Ovary (tissue), 9 donors: ENCODE measurements around the gene SLC9A1. TPM values are rescaled to one million over a fixed set of nuclear protein-coding genes. Genes with fewer than 3 reads are reported as not detected.

Experiments used
- DNase-seq, 5 donors: peaks; one replicate each; pipeline ENCODE4 v3.0.0-alpha.2; 2019 to 2020
- H3K27ac ChIP-seq, 2 donors: fragments of 200-600 bp; one replicate each; pipeline versions ENCODE4 v1.5.1 to v1.8.0; 2019 to 2022
- H3K27me3 ChIP-seq: fragments of 200-600 bp; one replicate; pipeline ENCODE4 v1.8.0; 2022
- H3K36me3 ChIP-seq: fragments of 200-600 bp; sonication (generic); one replicate; pipeline ENCODE4 v1.5.1; 2019
- H3K4me1 ChIP-seq: one replicate; pipeline ENCODE4 v1.8.1; 2013; ENCODE audit warnings: mild to moderate bottlenecking, moderate library complexity; ENCODE audit not compliant: insufficient read depth
- H3K4me3 ChIP-seq: fragments of 200-600 bp; sonication (generic); one replicate; pipeline ENCODE4 v1.5.1; 2017
- H3K9me3 ChIP-seq, 2 donors: fragments of 200-600 bp in 1 of 2; sonication (generic) in 1 of 2; one replicate each; pipeline versions ENCODE4 v1.5.1 to v1.8.1; 2013 to 2019; ENCODE audit warnings: mild to moderate bottlenecking in 1 of 2, moderate library complexity in 1 of 2
- CTCF ChIP-seq, 3 donors: fragments of 450-650 bp in 2 of 3; fragments of 200-600 bp in 1 of 3; IDR thresholded peaks; one replicate each; pipeline versions ENCODE4 v1.5.1 to v1.8.0; 2016 to 2022; ENCODE audit warnings: antibody characterized with exemption in 3 of 3, mild to moderate bottlenecking in 1 of 3
- EP300 ChIP-seq: sonication (generic); formaldehyde crosslinking; IDR thresholded peaks from one replicate; pipeline ENCODE4 v1.6.1; 2017; ENCODE audit warnings: antibody characterized with exemption
- POLR2A ChIP-seq: fragments of 450-650 bp; IDR thresholded peaks from one replicate; pipeline ENCODE4 v1.6.1; 2017; ENCODE audit warnings: antibody characterized with exemption, mild to moderate bottlenecking, moderate library complexity
- WGBS, 3 donors: extraction: QIAGEN DNeasy Blood & Tissue Kit in 1 of 3; methylation state at CpG; one replicate each; pipeline versions ENCODE4 v1.1.5 to v1.1.7; 2013 to 2017; 5-methylcytosine and 5-hydroxymethylcytosine counted together
- intact Hi-C, 4 donors: fragments of 100-400 bp; cut with DNase I; formaldehyde crosslinking; loops; one replicate each; pipeline versions ENCODE4 v1.11.0 to v1.15.1; 2022 to 2023
- polyA plus RNA-seq, 2 donors: library from polyadenylated mRNA; stranded (reverse); fragments of 200-250 nt in 1 of 2; fragments of 350-450 nt in 1 of 2; fragmentation: Illumina TruSeq in 1 of 2; extraction: RNeasy Lipid Tissue Mini Kit (QIAGEN cat#74804) in 1 of 2; gene quantifications; one replicate each; pipeline ENCODE4 v1.2.3, GENCODE V29; 2013 to 2014
- total RNA-seq, 7 donors: library from RNA; depleted of rRNA in 2 of 7; stranded (reverse); fragments of >200 nt in 2 of 7; fragmentation: NEBNext Ultra II Directional in 3 of 7; extraction: Animal tissue kit (Norgen Biotek cat#: 25700) in 3 of 7; gene quantifications; one replicate each; pipeline versions ENCODE4 v1.1.0 to v1.2.4, GENCODE V29; 2016 to 2023
- donor health status: DM: no; HTN: no; CAD: no; lungs with moderate emphysema.
- donor health status: DM: no; HTN: no; CAD: no.
- donor health status: Bipolar disorder and iron deficiency.
- donor health status: DM: yes; HTN: yes; CAD: no.
- donor health status: DM: no; HTN: no; CAD: no.
- donor health status: DM: yes; HTN: yes; CAD: no.

Gene SLC9A1
- total and polyA plus RNA-seq, 9 donors, result 8.6 to 33.7 (median 14.8) TPM

- intact Hi-C loops, result loop anchor here in 3 of 4 donors (10.0 kb wide), 1 partner anchor 286 kb away; the partner anchor contains the start of gene GPR3 (in 3 of the 3)
- 88 to 91% (median 89%) methylated on average over 23 of the region's 23 CpGs for WGBS, 3 donors
These were observed 45.7 kb downstream of the SLC9A1 start for GRCh38 chr1:27109103-27109822.

GRCh38 chr1:27108588-27108987 is 46.3 kb downstream of the SLC9A1 start:
- Histone ChIP-seq H3K4me3 (no peak overlapping the region), H3K27me3 (no peaks in the 10 kb centered on the region), H3K4me1 (peaks cover 10% of the 10 kb centered on the region), H3K27ac (no peak overlapping the region), H3K36me3 (no peaks in the 10 kb centered on the region), H3K9me3 (no peaks in the 10 kb centered on the region)
- TF ChIP-seq EP300, result no peak
- no peak for TF ChIP-seq POLR2A
- TF ChIP-seq CTCF (IDR thresholded peaks at IDR 0.05), result no peak
- intact Hi-C loops, result loop anchor here in 3 of 4 donors (10.0 kb wide), 1 partner anchor 286 kb away; the partner anchor contains the start of gene GPR3 (in 3 of the 3)
- no peak for DNase-seq
- WGBS, 3 donors, result 96 to 97% (median 96%) methylated on average over 7 of the region's 7 CpGs

More at GRCh38 chr1:27109103-27109822, 45.7 kb downstream of the SLC9A1 start:
- H3K9me3 ChIP-seq, result no peaks in the 10 kb centered on the region
- H3K4me3 ChIP-seq, result no peak overlapping the region
- no peak for DNase-seq
- no peaks in the 10 kb centered on the region for H3K27me3 ChIP-seq
- TF ChIP-seq CTCF (IDR thresholded peaks at IDR 0.05), result no peak
- no peak for TF ChIP-seq EP300
- TF ChIP-seq POLR2A, result no peak
- peaks cover 10% of the 10 kb centered on the region for H3K4me1 ChIP-seq
- H3K36me3 ChIP-seq, result no peaks in the 10 kb centered on the region
- H3K27ac ChIP-seq, result no peak overlapping the region

- TF ChIP-seq POLR2A (no peak), EP300 (no peak), CTCF (IDR thresholded peaks at IDR 0.05) (no peak)
- Histone ChIP-seq H3K4me3 (no peak overlapping the region), H3K9me3 (no peaks in the 10 kb centered on the region), H3K4me1 (peaks cover under 1% of the 10 kb centered on the region), H3K27ac (no peak overlapping the region), H3K27me3 (no peaks in the 10 kb centered on the region), H3K36me3 (no peaks in the 10 kb centered on the region)
- no peak for DNase-seq
- intact Hi-C loops, result loop anchor here in 3 of 4 donors (10.0 kb wide), 1 partner anchor 288 kb away; the partner anchor contains the start of gene GPR3 (in 3 of the 3)
- 82 to 91% (median 86%) methylated on average over 7 of the region's 7 CpGs for WGBS, 3 donors
These were observed 48.2 kb downstream of the SLC9A1 start for GRCh38 chr1:27106561-27107323.

GRCh38 chr1:27105018-27105417 is 49.9 kb downstream of the SLC9A1 start:
- H3K36me3 ChIP-seq, result no peaks in the 10 kb centered on the region

More at GRCh38 chr1:27105018-27105417, 49.9 kb downstream of the SLC9A1 start:
- DNase-seq, result no peak
- H3K9me3 ChIP-seq, result no peaks in the 10 kb centered on the region
- intact Hi-C loops, result loop anchor here in 3 of 4 donors (10.0 kb wide), 1 partner anchor 290 kb away; the partner anchor contains the start of gene GPR3 (in 3 of the 3)
- WGBS, 3 donors, result 97 to 98% (median 97%) methylated on average over 2 of the region's 2 CpGs
- no peak for TF ChIP-seq POLR2A
- no peak for TF ChIP-seq EP300
- no peak for TF ChIP-seq CTCF (IDR thresholded peaks at IDR 0.05)
- H3K4me3 ChIP-seq, result no peak overlapping the region
- H3K27ac ChIP-seq, result no peak overlapping the region
- no peaks in the 10 kb centered on the region for H3K27me3 ChIP-seq
- no peaks in the 10 kb centered on the region for H3K4me1 ChIP-seq
